A673 (cell line): ENCODE measurements around the gene COL2A1.

Source experiments
- EZH2 ChIP-seq: fragments of 200-600 bp; sonication (generic); IDR thresholded peaks from 2 replicates; pipeline ENCODE4 v1.6.1; 2017; ENCODE audit warnings: borderline replicate concordance, low read depth, mild to moderate bottlenecking, mixed read lengths, antibody characterized with exemption, low read length; ENCODE audit not compliant: poor library complexity, severe bottlenecking
- TF ChIP-seq, protein P1 (sequence below): fragments of 300-800, 200-600 bp; sonication (generic); conservative IDR thresholded peaks from 2 replicates; pipeline ENCODE4 v1.5.1; 2017; ENCODE audit warnings: low read depth, mild to moderate bottlenecking, antibody characterized with exemption, low read length, moderate library complexity, mixed read lengths

DNA sequence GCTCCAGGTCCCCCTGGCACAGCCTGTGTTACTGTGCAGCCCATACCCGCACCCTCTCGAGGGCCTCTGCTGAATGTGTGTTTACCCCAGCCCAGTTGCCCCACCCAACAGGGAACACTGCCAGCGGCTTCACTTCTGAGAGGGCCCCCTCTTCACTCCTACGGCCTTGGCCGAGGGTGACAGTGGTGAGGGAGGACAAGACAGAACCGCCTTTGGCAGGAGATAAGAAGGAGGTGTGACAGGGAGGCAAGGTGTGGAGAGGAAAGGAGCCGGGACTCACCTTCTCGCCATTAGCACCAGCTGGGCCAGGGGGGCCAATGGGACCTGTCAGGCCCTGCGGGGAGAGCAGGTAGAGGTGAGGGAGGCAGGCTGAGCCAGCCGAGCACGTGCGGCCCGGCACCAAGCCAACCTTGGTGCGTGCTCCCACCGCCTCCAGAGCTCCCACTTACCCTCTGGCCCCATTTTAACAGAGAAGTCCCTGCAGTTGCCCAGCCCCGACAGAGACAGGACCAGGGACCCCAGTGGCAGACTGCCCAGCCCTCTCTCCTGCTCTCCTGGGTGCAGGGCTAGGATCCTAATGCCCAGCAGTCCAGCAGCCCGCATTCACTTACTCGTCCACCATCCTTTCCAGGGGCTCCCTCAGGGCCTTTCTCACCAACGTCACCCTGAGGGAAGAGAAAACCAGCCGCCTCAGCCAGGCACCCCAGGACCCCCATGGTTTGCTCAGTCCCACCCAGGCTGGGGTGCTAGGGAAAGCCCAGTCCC lies 22.6 kb downstream of the COL2A1 start:
- TF ChIP-seq, protein P1, sequence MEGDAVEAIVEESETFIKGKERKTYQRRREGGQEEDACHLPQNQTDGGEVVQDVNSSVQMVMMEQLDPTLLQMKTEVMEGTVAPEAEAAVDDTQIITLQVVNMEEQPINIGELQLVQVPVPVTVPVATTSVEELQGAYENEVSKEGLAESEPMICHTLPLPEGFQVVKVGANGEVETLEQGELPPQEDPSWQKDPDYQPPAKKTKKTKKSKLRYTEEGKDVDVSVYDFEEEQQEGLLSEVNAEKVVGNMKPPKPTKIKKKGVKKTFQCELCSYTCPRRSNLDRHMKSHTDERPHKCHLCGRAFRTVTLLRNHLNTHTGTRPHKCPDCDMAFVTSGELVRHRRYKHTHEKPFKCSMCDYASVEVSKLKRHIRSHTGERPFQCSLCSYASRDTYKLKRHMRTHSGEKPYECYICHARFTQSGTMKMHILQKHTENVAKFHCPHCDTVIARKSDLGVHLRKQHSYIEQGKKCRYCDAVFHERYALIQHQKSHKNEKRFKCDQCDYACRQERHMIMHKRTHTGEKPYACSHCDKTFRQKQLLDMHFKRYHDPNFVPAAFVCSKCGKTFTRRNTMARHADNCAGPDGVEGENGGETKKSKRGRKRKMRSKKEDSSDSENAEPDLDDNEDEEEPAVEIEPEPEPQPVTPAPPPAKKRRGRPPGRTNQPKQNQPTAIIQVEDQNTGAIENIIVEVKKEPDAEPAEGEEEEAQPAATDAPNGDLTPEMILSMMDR = no peak
- TF ChIP-seq EZH2 = no peak
